AG10803 (cell line): ENCODE measurements around the gene ZNF737.
A peak's percentile ranks its signal among the peaks of the same experiment; 100 is the strongest.
"Not testable (repeated sequence)": the region's sequence is repeated elsewhere in the genome, so short reads cannot be mapped to it uniquely, and the experiment has no call there.

ENCODE experiments used
- DNase-seq: peaks from one replicate; pipeline ENCODE4 v3.0.0; 2010; ENCODE audit warnings: low read depth
- H3K4me3 ChIP-seq: 2 replicates; pipeline ENCODE4 v1.5.1; 2011; ENCODE audit warnings: mild to moderate bottlenecking, low read length, control low read depth
- TF ChIP-seq, protein P1 (sequence below): conservative IDR thresholded peaks from 2 replicates; pipeline ENCODE4 v1.5.1; 2011; ENCODE audit warnings: mild to moderate bottlenecking, low read length, control low read depth, inconsistent platforms

ZNF737 gene

DNA sequence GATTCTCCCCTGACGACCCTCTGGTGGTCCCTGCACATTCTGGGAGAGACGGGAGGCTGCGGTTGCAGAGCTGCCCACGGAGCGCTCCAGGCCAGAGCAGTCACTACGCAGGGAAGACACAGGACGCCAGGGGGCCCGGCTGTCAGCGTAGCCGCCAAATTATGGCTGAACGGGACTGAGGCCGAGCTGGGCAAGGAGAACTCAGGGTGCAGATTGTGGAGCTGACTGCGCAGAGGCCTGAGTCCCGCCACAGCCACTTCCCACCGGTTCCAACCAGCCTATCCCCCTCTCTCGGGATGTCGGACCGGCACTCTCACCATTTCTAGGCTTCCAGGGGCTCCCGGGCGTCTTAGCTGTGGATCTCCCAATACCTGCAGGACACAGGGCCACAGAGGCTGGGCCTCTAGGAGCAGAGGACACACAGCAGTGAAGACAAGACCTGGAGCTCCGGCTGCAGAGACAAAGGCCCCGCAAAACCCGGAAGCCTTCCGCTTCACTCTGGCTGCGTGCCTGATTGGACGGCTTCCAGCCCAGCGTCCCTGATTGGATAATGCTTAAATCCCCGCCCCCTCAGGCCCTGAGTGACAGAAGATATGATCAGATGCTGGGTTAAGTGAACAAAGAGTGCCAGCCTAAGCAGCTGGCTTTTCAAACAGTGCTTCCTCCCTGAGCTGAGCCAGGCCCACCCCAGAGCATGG is at the start of gene ZNF737:
TSS of gene ZNF737 (minus strand) at position 461 of the 698 bp plus-strand sequence. CDS start at position 320, 141 bp downstream.
- TF ChIP-seq, protein P1, sequence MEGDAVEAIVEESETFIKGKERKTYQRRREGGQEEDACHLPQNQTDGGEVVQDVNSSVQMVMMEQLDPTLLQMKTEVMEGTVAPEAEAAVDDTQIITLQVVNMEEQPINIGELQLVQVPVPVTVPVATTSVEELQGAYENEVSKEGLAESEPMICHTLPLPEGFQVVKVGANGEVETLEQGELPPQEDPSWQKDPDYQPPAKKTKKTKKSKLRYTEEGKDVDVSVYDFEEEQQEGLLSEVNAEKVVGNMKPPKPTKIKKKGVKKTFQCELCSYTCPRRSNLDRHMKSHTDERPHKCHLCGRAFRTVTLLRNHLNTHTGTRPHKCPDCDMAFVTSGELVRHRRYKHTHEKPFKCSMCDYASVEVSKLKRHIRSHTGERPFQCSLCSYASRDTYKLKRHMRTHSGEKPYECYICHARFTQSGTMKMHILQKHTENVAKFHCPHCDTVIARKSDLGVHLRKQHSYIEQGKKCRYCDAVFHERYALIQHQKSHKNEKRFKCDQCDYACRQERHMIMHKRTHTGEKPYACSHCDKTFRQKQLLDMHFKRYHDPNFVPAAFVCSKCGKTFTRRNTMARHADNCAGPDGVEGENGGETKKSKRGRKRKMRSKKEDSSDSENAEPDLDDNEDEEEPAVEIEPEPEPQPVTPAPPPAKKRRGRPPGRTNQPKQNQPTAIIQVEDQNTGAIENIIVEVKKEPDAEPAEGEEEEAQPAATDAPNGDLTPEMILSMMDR: peak; percentile 40
- H3K4me3 ChIP-seq: peak within 1 kb of the TSS; percentile 76
- peak; percentile 90 for DNase-seq

DNA sequence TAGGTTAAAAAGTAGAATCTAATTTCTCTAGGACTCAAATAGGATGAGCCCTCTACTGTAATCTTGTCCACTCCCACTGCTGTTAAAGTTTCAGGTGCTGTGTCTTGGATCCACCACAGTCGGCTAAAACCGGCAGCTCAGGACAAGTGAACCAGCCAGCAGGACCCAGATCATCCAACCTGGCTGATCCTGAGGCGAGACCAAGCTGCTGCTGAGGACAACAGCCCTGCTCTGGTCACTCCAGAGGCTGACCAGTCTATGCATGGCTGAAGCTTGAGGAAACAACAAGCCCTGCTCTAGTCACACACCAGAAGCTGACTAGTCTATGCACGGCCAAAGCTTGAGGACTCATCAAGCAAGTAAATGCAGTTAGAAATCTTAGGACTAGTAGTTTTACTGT is 49.4 kb upstream of the ZNF737 start:
- not testable (repeated sequence) for H3K4me3 ChIP-seq, DNase-seq

DNA sequence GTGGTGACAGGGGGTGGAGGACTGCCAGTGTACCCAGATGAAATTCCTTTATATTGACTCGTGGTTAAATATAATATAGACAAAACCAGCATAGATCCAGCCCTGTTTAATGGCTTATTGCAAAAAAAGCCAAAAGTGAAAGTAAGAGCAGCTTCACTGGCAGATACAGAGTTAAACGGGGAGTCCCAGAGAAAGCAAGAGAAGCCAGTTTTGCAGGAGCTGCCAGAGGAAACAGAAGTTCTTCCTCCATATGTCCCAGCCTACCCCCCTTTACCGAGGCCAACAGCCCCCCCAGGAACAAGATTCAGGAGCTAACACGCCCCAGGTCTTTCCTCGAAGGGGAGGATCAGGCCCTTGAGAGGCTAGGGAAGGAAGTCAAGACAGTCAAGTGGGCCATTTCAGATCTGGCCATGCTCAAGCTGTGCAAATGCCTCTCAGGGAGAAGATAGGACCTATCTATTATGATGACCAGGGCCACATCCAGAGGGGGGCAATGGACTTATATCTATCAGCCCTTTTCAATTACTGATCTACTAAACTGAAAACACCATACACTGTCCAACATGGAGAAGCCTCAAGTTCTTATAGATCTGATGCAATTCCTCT is 47.2 kb upstream of the ZNF737 start:
- TF ChIP-seq, protein P1: no peak
- DNase-seq: no peak
- peak overlapping the region; percentile 28 for H3K4me3 ChIP-seq

DNA sequence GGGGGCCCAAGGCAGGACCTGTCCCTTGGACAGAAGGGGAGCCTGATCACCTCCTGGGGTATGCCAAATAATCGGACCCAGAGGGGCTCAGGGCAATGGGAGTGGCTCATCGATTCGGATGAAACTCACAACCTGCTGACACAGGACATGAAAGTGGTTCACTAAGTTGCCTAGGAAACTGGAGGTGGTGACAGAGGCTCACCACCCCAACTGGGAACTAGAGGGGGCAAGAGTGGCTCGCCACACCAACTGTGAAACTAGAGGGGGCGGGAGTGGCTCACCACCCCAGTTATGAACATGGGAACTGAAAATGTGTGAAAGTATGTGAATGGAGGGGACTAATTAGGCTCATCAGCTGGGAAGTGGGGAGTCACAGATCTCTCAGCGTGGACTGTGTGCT is 46.3 kb upstream of the ZNF737 start:
- H3K4me3 ChIP-seq: no peak overlapping the region
- DNase-seq: no peak

DNA sequence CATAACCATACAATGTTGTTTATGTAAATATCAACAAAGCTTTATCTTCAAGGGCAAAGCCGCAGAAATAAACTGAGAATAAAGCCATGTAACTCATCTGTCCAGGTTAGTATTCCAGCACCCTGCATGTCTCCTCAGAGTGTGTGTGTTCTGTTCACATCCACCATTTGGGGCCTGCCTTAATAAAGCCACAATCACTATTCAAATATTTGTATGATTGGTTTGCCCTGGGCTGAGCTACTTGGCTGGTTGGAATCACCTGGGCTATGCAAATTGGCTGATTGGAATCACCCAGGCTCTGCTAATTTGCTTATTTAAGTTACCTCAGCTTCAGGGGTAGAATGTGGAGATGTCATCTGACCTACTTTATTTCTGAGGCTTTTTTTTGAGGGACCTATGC is 42.4 kb upstream of the ZNF737 start:
- H3K4me3 ChIP-seq: no peak overlapping the region
- TF ChIP-seq, protein P1: no peak
- DNase-seq: no peak

More for the DNA sequence above, 46.3 kb upstream of the ZNF737 start:
- TF ChIP-seq, protein P1: no peak

DNA sequence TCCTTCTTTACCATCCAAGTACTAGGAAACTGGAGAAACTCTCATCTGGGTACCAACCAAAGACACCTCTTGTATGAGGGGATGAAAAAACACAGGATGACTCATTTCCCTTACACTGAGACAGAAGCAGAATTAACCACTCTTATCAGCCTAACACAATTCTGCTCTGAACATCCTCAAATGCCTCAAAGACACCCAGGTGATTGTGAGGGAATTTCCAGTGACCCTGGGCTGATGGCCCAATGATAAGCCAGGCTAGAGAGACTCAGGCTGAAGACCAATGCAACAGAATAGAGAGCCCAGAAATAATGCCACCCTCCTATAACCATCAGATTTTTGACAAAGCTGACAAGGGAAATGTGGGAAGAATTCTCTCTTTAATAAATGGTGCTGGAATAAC is 7.0 kb downstream of the ZNF737 start:
- DNase-seq: no peak
- TF ChIP-seq, protein P1: no peak
- H3K4me3 ChIP-seq: no peak overlapping the region

DNA sequence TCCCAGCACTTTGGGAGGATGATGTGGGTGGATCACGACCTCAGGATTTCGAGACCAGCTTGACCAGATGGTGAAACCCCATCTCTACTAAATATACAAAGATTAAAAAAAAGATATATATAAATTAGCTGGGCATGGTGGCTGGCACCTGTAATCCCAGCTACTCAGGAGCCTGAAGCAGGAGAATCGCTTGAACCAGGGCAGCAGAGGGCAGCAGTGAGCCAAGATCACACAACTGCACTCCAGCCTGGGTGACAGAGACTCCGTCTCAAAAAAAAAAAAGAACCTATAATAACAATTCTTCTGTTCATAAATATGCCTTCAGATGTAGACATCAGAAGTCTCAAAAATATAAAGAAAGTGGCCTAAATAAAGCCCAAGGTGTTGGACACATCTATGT is 7.6 kb downstream of the ZNF737 start:
- no peak overlapping the region for H3K4me3 ChIP-seq
- TF ChIP-seq, protein P1: no peak
- no peak for DNase-seq

DNA sequence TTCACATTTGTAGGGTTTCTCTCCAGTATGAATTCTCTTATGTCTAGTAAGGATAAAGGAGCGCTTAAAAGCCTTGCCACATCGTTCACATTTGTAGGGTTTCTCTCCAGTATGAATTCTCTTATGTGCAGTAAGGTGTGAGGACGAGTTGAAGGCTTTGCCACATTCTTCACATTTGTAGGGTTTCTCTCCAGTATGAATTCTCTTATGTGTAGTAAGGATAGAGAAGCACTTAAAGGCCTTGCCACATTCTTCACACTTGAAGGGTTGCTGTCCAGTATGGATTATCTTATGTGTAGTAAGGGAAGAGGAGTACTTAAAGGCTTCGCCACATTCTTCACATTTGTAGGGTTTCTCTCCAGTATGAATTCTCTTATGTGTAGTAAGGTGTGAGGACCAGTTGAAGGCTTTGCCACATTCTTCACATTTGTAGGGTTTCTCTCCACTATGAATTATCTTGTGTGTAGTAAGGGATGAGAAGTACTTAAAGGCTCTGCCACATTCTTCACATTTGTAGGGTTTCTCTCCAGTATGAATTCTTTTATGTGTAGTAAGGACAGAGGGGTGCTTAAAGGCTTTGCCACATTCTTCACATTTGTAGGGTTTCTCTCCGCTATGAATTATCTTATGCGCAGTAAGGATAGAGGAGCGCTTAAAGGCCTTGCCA is 20.8 kb downstream of the ZNF737 start:
- not testable (repeated sequence) for H3K4me3 ChIP-seq, DNase-seq

DNA sequence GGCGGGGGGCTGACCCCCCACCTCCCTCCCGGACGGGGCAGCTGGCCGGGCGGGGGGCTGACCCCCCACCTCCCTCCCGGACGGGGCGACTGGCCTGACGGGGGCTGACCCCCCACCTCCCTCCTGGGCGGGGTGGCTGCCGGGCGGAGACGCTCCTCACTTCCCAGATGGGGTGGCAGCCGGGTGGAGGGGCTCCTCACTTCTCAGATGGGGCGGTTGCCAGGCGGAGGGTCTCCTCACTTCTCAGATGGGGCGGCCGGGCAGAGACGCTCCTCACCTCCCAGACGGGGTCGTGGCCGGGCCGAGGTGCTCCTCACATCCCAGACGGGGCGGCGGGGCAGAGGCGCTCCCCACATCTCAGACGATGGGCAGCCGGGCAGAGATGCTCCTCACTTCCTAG is 35.3 kb downstream of the ZNF737 start:
- not testable (repeated sequence) for H3K4me3 ChIP-seq, DNase-seq
